Small intestine (tissue), 4 donors: Measurements from ENCODE around the gene S100A2. TPM values are rescaled to one million over a fixed set of nuclear protein-coding genes. Genes with fewer than 3 reads are reported as not detected.

Experiments used
- polyA plus RNA-seq, 4 donors: library from polyadenylated mRNA; stranded (reverse) in 3 of 4; unstranded in 1 of 4; fragments of 200-250 nt in 3 of 4; fragments of 120-200 nt in 1 of 4; gene quantifications; one replicate each; pipeline versions ENCODE4 v1.2.1 to v1.2.3, GENCODE V29; 2013
- donor health status: healthy with polysubstance abuse.
- donor health status: Bipolar disorder and iron deficiency.
- donor health status: healthy.

Gene S100A2
- polyA plus RNA-seq, 4 donors, result 0.43 to 9.8 (median 4.5) TPM

Other genes starting within 250 kb of the S100A2 start
- under 1 TPM in 2 of 4 donors, not detected in 2; 0.18 to 0.33 TPM for gene PGLYRP4, start 217.0 kb downstream of the S100A2 start, polyA plus RNA-seq
- 100 to 1,000 TPM in 2 of 4 donors, 10 to 100 TPM in 2; 57.0 to 509 (median 97.5) TPM for gene S100A9, start 208.0 kb downstream of the S100A2 start, polyA plus RNA-seq
- 1 to 10 TPM in 2 of 4 donors, under 1 TPM in 1, not detected in 1; 0.85 to 6.7 (median 2.8) TPM for gene S100A12, start 190.2 kb downstream of the S100A2 start, polyA plus RNA-seq
- gene S100A8, start 174.8 kb downstream of the S100A2 start, polyA plus RNA-seq, result 100 to 1,000 TPM in 2 of 4 donors, 10 to 100 TPM in 2; 10.2 to 208 (median 86.3) TPM
- gene S100A7A, start 149.3 kb downstream of the S100A2 start, polyA plus RNA-seq, result not detected
- gene S100A7, start 105.2 kb downstream of the S100A2 start, polyA plus RNA-seq, result not detected
- gene S100A6, start 29.9 kb downstream of the S100A2 start, polyA plus RNA-seq, result 1,000 to 10,000 TPM in 3 of 4 donors, 100 to 1,000 TPM in 1; 313 to 4,929 (median 1,988) TPM
- under 1 TPM in 1 of 4 donors, not detected in 3; 0.18 TPM for gene S100A5, start 24.9 kb downstream of the S100A2 start, polyA plus RNA-seq
- 100 to 1,000 TPM in 2 of 4 donors, 10 to 100 TPM in 1, 1 to 10 TPM in 1; 7.6 to 230 (median 78.7) TPM for gene S100A4, start 20.0 kb downstream of the S100A2 start, polyA plus RNA-seq
- 1 to 10 TPM in 2 of 4 donors, under 1 TPM in 1, not detected in 1; 0.06 to 4.3 (median 2.1) TPM for gene S100A3, start 16.6 kb downstream of the S100A2 start, polyA plus RNA-seq
- 100 to 1,000 TPM; 122 to 389 (median 315) TPM for gene S100A16, start 47.3 kb upstream of the S100A2 start, polyA plus RNA-seq
- gene S100A14, start 50.5 kb upstream of the S100A2 start, polyA plus RNA-seq, result 100 to 1,000 TPM; 356 to 952 (median 630) TPM
- 100 to 1,000 TPM in 2 of 4 donors, 10 to 100 TPM in 2; 50.1 to 132 (median 83.1) TPM for gene S100A13, start 61.7 kb upstream of the S100A2 start, polyA plus RNA-seq
- 10 to 100 TPM in 1 of 4 donors, 1 to 10 TPM in 3; 2.7 to 13.5 (median 3.5) TPM for gene S100A1, start 62.6 kb upstream of the S100A2 start, polyA plus RNA-seq
- gene CHTOP, start 68.2 kb upstream of the S100A2 start, polyA plus RNA-seq, result 10 to 100 TPM; 40.3 to 98.4 (median 49.4) TPM
- gene SNAPIN, start 92.9 kb upstream of the S100A2 start, polyA plus RNA-seq, result 10 to 100 TPM; 23.9 to 29.2 (median 26.5) TPM
- 100 to 1,000 TPM in 2 of 4 donors, 10 to 100 TPM in 2; 58.1 to 145 (median 109) TPM for gene ILF2, start 105.1 kb upstream of the S100A2 start, polyA plus RNA-seq
- 10 to 100 TPM in 1 of 4 donors, 1 to 10 TPM in 1, under 1 TPM in 2; 0.22 to 18.1 (median 1.4) TPM for gene NPR1, start 112.8 kb upstream of the S100A2 start, polyA plus RNA-seq
- gene INTS3, start 162.2 kb upstream of the S100A2 start, polyA plus RNA-seq, result 10 to 100 TPM; 14.9 to 52.6 (median 22.6) TPM
- 10 to 100 TPM in 2 of 4 donors, 1 to 10 TPM in 2; 5.4 to 50.4 (median 16.9) TPM for gene SLC27A3, start 209.6 kb upstream of the S100A2 start, polyA plus RNA-seq